CD14-positive monocyte (primary cell): ENCODE measurements around the gene WIPF3. TPM values are rescaled to one million over a fixed set of nuclear protein-coding genes. Genes with fewer than 3 reads are reported as not detected.

Source experiments
- DNase-seq, 3 donors: peaks; one replicate each; pipeline ENCODE4 v3.0.0-alpha.2; 2011 to 2022
- H2AFZ ChIP-seq: 2 replicates; pipeline ENCODE4 v1.6.0; 2012; ENCODE audit warnings: mild to moderate bottlenecking, low read depth, low read length, inconsistent platforms; ENCODE audit not compliant: insufficient read depth, poor library complexity, severe bottlenecking
- H3K27ac ChIP-seq, 2 donors: 1 replicate in 1 of 2; 2 replicates in 1 of 2; pipeline ENCODE4 v1.5.1; 2012 to 2013; ENCODE audit warnings: low read length in 2 of 2, control low read depth in 1 of 2, inconsistent platforms in 1 of 2, low read depth in 1 of 2, mild to moderate bottlenecking in 1 of 2
- H3K27me3 ChIP-seq, 2 donors: one replicate each; pipeline versions ENCODE4 v1.6.0 to v1.6.1; 2011 to 2013; ENCODE audit warnings: low read length in 2 of 2; ENCODE audit not compliant: control insufficient read depth in 2 of 2, insufficient read depth in 2 of 2
- H3K36me3 ChIP-seq, 2 donors: replicated peaks in 1 of 2; 1 replicate in 1 of 2; 2 replicates in 1 of 2; pipeline versions ENCODE4 v1.5.1 to v1.6.1; 2012 to 2013; ENCODE audit warnings: low read length in 2 of 2, control low read depth in 1 of 2, inconsistent platforms in 1 of 2, mild to moderate bottlenecking in 1 of 2; ENCODE audit not compliant: insufficient read depth in 2 of 2, control insufficient read depth in 1 of 2
- H3K4me1 ChIP-seq, 2 donors: 1 replicate in 1 of 2; 2 replicates in 1 of 2; pipeline versions ENCODE4 v1.5.1 to v1.6.1; 2012 to 2013; ENCODE audit warnings: low read length in 2 of 2, control low read depth in 1 of 2, inconsistent platforms in 1 of 2, mild to moderate bottlenecking in 1 of 2, moderate library complexity in 1 of 2; ENCODE audit not compliant: insufficient read depth in 2 of 2, control insufficient read depth in 1 of 2
- H3K4me2 ChIP-seq: replicated peaks from 2 replicates; pipeline ENCODE3; 2012; ENCODE audit warnings: low read length, moderate library complexity, mild to moderate bottlenecking; ENCODE audit not compliant: poor library complexity, severe bottlenecking; ENCODE audit errors: extremely low read depth
- H3K4me3 ChIP-seq, 3 experiments: fragments of 200-600 bp in 1 of 3; sonication (generic) in 1 of 3; replicated peaks in 1 of 3; 1 replicate in 2 of 3; 2 replicates in 1 of 3; pipeline ENCODE4 v1.5.1; 2011 to 2013; ENCODE audit warnings: low read length in 3 of 3, mild to moderate bottlenecking in 3 of 3, control low read depth in 2 of 3, low read depth in 2 of 3, inconsistent platforms in 1 of 3, moderate library complexity in 1 of 3
- H3K79me2 ChIP-seq: 2 replicates; pipeline ENCODE4 v1.6.0; 2012; ENCODE audit warnings: mild to moderate bottlenecking, control low read depth, inconsistent platforms, low read length, moderate library complexity; ENCODE audit not compliant: insufficient read depth
- H3K9ac ChIP-seq: 2 replicates; pipeline ENCODE4 v1.6.0; 2017; ENCODE audit warnings: low read length, mild to moderate bottlenecking; ENCODE audit not compliant: insufficient read depth, poor library complexity, severe bottlenecking
- H3K9me3 ChIP-seq, 2 donors: replicated peaks in 1 of 2; 1 replicate in 1 of 2; 2 replicates in 1 of 2; pipeline versions ENCODE4 v1.5.1 to v1.6.1; 2012 to 2013; ENCODE audit warnings: low read length in 2 of 2, control low read depth in 1 of 2; ENCODE audit not compliant: control insufficient read depth in 1 of 2, insufficient read depth in 1 of 2
- H4K20me1 ChIP-seq: 2 replicates; pipeline ENCODE4 v1.6.0; 2012; ENCODE audit warnings: mild to moderate bottlenecking, low read length, control low read depth, moderate library complexity; ENCODE audit not compliant: insufficient read depth
- H3K27ac Mint-ChIP-seq, 7 donors: one replicate each; pipeline ENCODE4 v1.8.0; 2020; ENCODE audit warnings: mild to moderate bottlenecking in 7 of 7, mixed read lengths in 7 of 7, moderate library complexity in 6 of 7, inconsistent platforms in 2 of 7
- H3K27me3 Mint-ChIP-seq, 3 donors: one replicate each; pipeline ENCODE4 v1.8.0; 2021 to 2022; ENCODE audit warnings: low read depth in 3 of 3, mild to moderate bottlenecking in 3 of 3, mixed read lengths in 3 of 3, moderate library complexity in 3 of 3, inconsistent platforms in 1 of 3
- H3K36me3 Mint-ChIP-seq, 2 donors: one replicate each; pipeline ENCODE4 v1.8.0; 2020; ENCODE audit warnings: mixed read lengths in 2 of 2, inconsistent platforms in 1 of 2, mild to moderate bottlenecking in 1 of 2
- H3K4me1 Mint-ChIP-seq: one replicate; pipeline ENCODE4 v1.8.0; 2020; ENCODE audit warnings: mild to moderate bottlenecking, mixed read lengths
- H3K4me3 Mint-ChIP-seq, 2 donors: one replicate each; pipeline ENCODE4 v1.8.0; 2020; ENCODE audit warnings: mild to moderate bottlenecking in 2 of 2, mixed read lengths in 2 of 2, moderate library complexity in 1 of 2
- H3K9me3 Mint-ChIP-seq, 7 donors: one replicate each; pipeline ENCODE4 v1.8.0; 2020 to 2022; ENCODE audit warnings: mixed read lengths in 7 of 7, mild to moderate bottlenecking in 6 of 7, moderate library complexity in 6 of 7, inconsistent platforms in 2 of 7
- CTCF ChIP-seq: fragments of 200-600 bp; IDR thresholded peaks from one replicate; pipeline ENCODE4 v1.8.0; 2022; ENCODE audit warnings: antibody characterized with exemption, mild to moderate bottlenecking
- WGBS: methylation state at CpG from one replicate; pipeline ENCODE4 v1.1.5; 2013; ENCODE audit warnings: missing lambda C conversion rate; ENCODE audit not compliant: insufficient coverage; 5-methylcytosine and 5-hydroxymethylcytosine counted together
- intact Hi-C, 2 donors: fragments of 100-400 bp; cut with micrococcal nuclease; formaldehyde crosslinking; loops; one replicate each; pipeline versions ENCODE4 v1.15.0 to v1.15.1; 2023
- polyA plus RNA-seq, 3 donors: library from polyadenylated mRNA; depleted of rRNA in 1 of 3; unstranded in 2 of 3; stranded (reverse) in 1 of 3; fragments of 300-500 nt in 2 of 3; fragments of >200 nt in 1 of 3; fragmentation: Illumina TruSeq in 2 of 3; gene quantifications; 1 replicate in 2 of 3; 2 replicates in 1 of 3; pipeline ENCODE4 v1.2.3, GENCODE V29; 2012 to 2021

The WIPF3 gene
- polyA plus RNA-seq, 3 donors = not detected

GRCh38 chr7:29950480-29950879, 144.2 kb downstream of the WIPF3 start:
- Histone ChIP-seq H3K4me1 (peaks cover 14 to 32% of the 10 kb centered on the region in 2 donors), H3K9me3 (peaks cover 10 to 16% of the 10 kb centered on the region in 2 donors), H3K4me3 (no peak overlapping the region), H3K27ac (no peak overlapping the region), H3K4me2 (no peak overlapping the region), H4K20me1 (no peaks in the 10 kb centered on the region), H3K9ac (no peak overlapping the region), H3K36me3 (peaks cover 15 to 56% of the 10 kb centered on the region in 2 donors), H3K79me2 (no peaks in the 10 kb centered on the region), H3K27me3 (no peaks in the 10 kb centered on the region), H2AFZ (no peak overlapping the region)
- 98% methylated on average over 8 of the region's 8 CpGs for WGBS
- Mint-ChIP-seq H3K9me3 (peaks cover 8 to 14% (median 10%) of the 10 kb centered on the region in 7 donors), H3K27me3 (peaks cover 0 to 5% (median 1%) of the 10 kb centered on the region in 3 donors), H3K27ac (no peak overlapping the region), H3K4me1 (peaks cover 25% of the 10 kb centered on the region), H3K4me3 (no peak overlapping the region), H3K36me3 (peaks cover 24 to 34% of the 10 kb centered on the region in 2 donors)
- TF ChIP-seq CTCF = no peak
- intact Hi-C loops = no loop called here
- DNase-seq = no peak

DNA sequence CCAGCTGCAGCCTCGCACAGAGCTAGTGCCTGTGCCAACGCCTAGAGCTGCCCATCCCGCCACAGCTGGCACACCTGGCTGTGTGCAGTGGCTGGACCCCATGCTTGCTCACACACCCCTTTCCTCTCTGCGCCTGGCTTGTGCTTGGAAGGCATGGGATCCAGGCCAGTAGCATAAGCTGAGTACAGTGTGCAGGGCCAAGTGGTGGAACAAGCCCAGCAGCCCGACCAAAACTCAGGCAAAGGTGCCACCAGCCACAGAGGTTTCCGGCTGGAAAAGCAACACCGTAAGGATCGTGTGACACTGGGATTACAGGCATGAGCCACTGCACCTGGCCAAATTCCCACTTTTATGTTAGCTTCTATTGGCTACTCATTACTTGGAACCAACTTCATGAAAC, 144.9 kb downstream of the WIPF3 start:
- no peak for TF ChIP-seq CTCF
- H3K27ac ChIP-seq = no peak overlapping the region
- peaks cover 8 to 14% (median 10%) of the 10 kb centered on the region in 7 donors for H3K9me3 Mint-ChIP-seq
- no peak overlapping the region for H3K4me3 Mint-ChIP-seq
- H3K4me1 ChIP-seq = peaks cover 22 to 39% of the 10 kb centered on the region in 2 donors
- no peak overlapping the region for H3K9ac ChIP-seq
- no peak overlapping the region for H3K27ac Mint-ChIP-seq
- no peaks in the 10 kb centered on the region for H3K27me3 ChIP-seq
- H3K4me3 ChIP-seq = no peak overlapping the region
- no peak for DNase-seq
- H3K36me3 ChIP-seq = peaks cover 15 to 52% of the 10 kb centered on the region in 2 donors
- H2AFZ ChIP-seq = no peak overlapping the region
- 95% methylated on average over 7 of the region's 8 CpGs for WGBS
- peaks cover 32% of the 10 kb centered on the region for H3K4me1 Mint-ChIP-seq
- peaks cover 10 to 16% of the 10 kb centered on the region in 2 donors for H3K9me3 ChIP-seq
- H3K4me2 ChIP-seq = no peak overlapping the region
- no peaks in the 10 kb centered on the region for H3K79me2 ChIP-seq
- no peaks in the 10 kb centered on the region for H4K20me1 ChIP-seq
- H3K27me3 Mint-ChIP-seq = peaks cover 0 to 5% (median 1%) of the 10 kb centered on the region in 3 donors
- intact Hi-C loops = no loop called here
- H3K36me3 Mint-ChIP-seq = peaks cover 24 to 34% of the 10 kb centered on the region in 2 donors
